Smooth muscle cell of the brain vasculature (primary cell): ENCODE results near the gene KCNIP4.

ENCODE experiments used
- DNase-seq: peaks from one replicate; pipeline ENCODE4 v3.0.0-alpha.2; 2012; ENCODE audit warnings: low read depth, low spot score

Gene KCNIP4

DNA sequence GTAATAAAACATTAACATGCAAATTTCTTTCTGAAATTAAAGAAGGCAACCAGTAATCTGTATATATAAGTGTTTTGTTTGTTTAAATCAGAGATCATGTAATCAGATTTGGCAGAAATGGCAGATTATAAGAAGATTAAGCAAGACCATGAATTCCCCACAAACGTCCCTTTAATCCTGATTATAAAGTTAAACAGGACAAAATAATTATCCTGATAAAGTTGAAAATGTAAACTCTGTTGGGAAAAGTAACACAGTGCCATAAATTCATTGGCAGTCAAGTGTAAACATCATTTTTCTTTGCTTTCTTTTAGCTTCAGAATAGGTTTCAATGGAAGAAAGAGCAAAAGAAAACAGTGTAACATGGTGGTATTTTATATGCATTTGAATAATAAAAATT, 256.3 kb downstream of the KCNIP4 start:
- no peak for DNase-seq

DNA sequence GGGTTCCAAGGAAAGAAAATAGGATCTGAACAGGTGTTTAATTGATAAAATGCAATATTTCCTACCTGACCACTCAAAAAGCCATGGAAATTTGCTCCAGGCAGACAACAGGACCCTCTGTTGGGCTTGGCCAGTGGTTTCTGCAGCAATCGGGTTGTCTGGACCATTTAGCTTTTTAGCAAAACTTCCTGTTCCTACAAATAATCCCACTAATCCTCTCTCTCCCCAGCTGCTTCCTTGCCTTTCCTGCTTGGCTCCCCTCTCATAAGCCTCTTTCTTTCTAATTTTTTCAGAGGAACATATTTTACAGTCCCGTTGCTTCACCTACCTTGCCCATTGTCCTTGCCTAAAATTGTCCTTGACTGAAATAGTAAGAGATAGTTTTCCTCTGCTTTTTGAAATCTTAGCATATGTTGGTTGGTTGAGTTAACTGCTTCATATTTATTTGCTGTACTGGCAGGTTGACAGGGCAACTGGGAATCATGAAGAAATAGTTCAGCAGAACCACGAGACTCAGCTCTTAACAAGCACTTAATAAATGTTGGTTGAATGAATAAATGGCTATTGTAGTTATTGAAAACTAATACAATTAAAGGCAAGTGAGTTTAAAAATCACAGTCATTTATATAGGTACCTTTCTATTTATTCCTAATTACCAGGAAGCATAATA, 259.8 kb downstream of the KCNIP4 start:
- no peak for DNase-seq

DNA sequence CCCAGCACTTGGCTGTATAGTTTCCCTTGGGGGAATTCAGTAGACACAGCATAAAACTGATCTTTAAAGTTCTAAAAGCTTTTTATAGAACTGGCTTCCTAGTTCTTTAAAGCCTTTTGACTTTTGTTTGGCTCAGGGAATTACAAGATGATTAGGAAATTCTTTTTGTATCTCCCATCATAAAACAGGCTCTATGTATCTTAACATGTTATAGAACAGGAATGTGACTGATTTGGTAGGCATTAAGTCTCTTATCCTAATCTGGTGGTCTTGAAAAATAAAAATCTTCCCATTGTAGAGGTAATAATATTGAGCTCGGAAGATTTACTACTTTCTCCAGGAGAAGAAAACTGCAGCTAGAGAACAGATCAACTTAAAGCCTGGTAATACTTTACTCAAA, 262.7 kb downstream of the KCNIP4 start:
- DNase-seq: no peak

DNA sequence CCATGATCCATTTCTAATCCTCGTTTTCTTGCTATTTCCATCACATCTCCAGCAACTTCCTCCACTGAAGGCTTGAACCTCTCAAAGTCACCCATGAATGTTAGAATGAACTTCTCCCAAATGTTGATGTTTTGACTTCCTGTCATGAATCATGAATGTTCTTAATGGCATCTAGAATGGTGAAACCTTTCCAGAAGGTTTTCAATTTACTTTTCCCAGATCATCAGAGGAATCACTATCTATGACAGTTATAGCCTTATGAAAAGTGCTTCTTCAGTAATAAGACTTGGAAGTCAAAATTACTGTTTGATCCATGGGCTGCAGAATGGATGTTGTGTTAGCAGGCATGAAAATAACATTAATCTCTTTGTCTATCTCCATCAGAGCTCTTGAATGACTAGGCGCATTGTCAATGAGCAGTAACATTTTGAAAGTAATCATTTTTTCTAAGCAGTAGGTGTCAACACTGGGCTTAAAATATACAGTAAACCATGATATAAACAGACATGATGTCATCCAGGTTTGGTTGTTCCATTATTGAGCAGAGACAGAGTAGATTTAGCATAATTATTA, 268.2 kb downstream of the KCNIP4 start:
- DNase-seq: no peak

DNA sequence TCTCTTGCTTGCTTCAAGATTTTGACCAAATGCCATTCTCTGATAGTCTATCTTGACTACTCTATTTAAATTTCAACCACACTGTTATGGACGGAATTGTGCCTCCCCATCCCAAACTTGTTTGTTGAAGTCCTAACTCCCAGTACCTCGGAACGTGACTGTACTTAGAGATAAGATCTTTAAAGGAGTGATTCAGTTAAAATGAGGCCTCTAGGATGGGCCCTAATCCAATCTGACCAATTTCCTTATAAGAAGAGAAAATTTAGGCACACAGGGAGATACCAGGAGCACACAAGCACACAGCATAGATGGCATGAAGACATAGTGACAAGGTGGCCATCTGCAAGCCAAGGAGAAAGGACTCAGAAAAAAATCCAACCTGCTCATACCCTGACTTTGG, 269.9 kb downstream of the KCNIP4 start:
- DNase-seq: no peak

DNA sequence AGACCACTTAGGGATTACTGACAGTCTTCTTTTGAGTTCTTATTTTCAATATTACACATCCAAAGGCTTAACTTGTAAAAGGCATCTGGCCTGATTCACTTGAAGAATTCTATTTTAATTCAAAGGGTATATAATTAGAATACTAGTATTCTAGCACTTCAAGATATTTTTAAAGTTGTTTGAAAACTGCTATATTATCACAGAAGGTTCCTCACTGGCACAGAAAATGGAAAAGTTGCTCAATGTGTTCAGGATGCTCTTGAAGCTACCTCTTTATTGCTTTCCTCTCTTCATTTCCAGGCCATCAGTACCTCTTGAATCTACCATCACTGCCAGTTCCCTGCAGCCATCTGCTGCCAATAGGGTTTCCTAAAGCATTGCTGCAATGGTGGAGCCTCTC, 271.4 kb downstream of the KCNIP4 start:
- DNase-seq: no peak

DNA sequence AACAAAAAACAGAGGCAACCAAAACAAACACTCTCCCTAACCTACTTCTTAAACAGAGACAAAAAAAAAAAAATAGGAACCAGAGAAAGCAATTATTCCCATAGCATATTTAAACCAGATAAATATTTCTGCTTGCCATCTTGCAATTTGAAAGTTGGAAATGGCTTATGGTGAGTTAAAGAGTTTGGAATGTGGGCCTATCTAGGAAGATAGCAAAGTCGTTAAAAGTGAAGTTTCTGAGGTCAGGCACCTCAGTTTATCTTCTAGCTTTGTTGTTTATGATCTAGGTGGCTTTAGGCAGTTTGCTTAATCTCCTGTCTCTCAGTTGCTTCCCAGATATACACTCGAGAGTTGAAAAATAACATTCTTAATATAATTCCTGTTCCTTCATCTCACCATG, 284.2 kb downstream of the KCNIP4 start:
- DNase-seq: no peak

DNA sequence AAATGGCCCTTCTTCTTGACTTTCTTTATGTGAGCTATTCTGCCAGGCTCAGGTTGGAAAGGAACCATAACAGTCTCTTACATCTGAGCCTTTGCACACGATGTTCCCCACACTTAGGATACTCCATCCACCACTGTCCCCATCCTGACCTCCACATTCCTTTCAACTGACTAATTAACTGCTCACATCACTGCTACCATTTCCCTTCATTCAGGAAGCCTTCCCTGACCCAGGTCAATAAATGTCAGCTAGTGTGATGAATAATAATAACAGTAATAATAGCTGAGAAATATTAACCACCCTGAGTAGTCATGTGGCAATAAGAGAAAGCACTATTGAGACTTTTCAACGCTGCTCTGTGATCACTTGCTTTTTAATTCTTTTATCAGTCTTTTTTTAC, 291.7 kb downstream of the KCNIP4 start:
- DNase-seq: no peak

DNA sequence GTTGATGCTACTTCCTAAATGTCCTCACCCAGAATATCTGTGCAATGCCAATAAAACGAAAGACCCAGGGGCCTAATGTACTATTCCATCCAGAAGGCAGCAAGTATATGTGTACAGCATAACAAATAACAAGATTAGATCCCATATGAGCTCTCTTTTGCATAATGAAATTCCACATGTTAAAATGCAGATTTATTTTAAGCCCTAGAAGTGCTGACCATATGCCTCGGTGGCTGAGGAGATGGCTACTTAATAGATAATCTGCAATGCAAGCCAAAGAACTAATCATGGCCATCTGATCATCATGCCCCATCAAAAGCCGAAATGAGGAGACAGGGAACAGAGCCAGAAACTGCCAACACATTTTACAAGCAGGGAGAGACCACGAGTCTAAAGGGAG, 293.5 kb downstream of the KCNIP4 start:
- DNase-seq: no peak

DNA sequence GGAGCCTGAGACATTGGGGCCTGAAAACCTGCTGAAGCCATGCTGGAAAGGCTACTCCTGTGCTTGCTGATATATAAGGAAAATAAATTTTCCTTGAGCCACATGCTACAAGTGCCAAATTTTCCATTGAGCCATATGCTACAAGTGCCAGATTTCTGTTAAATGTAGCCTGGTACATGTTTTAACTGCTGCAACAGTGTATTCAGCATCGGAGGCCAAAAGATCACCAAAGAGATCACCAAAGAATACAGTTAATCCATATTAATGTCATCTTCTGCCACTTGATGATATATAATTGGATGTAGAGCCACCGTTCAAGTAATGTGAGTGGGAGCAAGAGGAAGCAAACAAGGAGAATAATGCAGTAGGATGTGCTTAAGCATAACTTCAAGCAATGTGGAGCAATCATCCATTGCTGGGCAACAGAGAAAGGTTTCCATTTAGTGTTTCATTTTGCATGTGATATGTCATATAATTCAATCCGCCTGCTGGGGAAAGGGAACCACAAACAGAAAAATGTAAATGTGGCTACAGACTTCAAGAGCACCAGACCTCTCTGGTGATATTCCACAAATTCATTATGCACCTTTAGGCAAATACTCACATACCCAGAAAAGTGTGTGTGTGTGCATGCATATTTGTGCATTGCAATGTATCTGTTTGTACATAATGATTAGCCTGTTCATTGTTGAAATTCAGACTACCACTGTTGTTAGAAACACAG, 295.9 kb downstream of the KCNIP4 start:
- no peak for DNase-seq

DNA sequence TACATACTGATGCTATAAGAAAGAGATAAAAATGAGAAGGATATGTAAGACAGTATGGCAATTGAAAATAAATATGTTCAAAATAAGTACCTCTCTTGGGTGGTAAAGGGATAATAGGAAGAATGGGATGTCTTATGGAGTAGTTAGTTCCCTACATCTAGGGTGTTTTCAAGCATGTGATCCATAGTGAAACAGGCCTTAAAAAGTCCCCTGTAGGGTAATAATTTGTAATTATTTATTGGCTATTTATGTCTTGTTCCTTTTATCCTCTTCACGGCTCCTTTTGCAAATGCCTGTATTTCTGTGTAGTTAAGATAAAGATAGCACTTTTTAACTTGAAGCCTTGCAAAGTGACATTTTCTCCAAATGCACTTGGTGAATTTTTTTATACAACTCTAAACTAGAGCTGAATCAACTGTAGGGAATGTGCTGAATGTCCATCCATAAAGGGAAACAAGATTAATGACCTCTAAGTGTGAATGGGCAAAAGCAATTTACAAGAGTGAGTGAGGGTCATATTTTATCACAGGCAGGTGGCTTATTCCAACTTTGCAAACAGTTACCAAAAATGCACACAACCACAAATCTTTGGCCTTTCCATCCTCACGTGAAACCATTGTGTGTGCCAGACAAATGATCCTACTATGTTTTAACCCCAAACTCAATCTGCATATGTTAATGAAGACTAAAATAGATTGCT, 299.0 kb downstream of the KCNIP4 start:
- DNase-seq: no peak

DNA sequence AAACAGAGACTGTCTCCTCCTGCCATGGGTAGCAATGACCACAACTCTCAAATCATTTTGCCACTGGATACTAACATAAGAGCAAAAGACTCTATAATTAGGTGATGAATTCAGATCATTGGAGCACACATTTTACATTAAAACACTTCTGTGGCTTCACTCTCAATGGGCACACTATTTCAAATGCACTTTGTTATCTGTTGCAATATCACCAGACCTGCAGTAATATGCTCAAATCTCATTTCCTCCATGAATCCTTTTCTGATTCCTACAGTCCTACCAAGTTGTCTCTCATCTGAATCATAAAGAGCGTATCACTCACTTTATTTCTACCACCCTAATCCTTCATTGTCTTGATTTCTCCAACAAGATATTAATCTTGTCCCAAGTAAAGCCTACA, 302.8 kb downstream of the KCNIP4 start:
- no peak for DNase-seq

DNA sequence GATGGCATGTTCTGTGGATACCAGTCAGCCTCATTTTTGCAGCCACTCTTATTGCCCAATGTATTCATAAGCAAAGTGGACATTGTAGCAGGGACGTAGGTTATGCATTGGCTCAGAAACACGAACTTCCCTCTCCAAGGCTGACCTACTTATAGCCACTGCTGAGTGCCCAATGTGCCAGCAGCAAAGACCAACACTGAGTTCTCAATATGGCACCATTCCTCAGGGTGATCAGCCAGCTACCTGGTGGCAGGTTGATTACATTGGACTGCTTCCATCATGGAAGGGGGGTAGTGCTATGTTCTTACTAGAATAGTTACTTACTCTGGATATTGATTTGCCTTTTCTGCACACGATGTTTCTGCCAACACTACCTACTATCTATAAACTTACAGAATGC, 306.9 kb downstream of the KCNIP4 start:
- no peak for DNase-seq

DNA sequence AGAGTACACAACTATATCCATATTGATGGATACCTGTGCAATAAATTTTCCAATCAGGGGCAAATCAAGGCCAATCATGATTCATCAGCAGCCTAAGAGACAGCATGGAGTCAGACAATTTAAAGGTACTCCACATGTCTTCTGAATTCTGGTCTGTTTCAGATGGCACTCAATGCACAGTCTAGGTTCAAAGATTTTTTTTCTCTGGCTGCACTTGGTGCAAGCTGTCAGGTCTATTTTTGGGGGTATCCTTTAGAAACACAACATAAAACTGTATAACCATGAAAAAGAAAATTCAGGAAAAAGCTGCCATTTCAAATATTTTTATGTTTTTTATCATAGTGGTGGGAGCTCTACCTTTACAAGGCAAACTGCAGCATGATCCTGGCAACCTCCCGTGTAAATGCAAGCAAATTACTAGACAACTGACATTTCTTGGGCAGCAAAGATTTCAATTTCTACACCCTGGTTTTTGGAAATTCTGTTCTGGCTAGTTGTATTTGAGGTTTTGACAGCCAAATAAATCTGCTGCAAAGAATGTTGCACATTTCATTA, 310.3 kb downstream of the KCNIP4 start:
- no peak for DNase-seq

DNA sequence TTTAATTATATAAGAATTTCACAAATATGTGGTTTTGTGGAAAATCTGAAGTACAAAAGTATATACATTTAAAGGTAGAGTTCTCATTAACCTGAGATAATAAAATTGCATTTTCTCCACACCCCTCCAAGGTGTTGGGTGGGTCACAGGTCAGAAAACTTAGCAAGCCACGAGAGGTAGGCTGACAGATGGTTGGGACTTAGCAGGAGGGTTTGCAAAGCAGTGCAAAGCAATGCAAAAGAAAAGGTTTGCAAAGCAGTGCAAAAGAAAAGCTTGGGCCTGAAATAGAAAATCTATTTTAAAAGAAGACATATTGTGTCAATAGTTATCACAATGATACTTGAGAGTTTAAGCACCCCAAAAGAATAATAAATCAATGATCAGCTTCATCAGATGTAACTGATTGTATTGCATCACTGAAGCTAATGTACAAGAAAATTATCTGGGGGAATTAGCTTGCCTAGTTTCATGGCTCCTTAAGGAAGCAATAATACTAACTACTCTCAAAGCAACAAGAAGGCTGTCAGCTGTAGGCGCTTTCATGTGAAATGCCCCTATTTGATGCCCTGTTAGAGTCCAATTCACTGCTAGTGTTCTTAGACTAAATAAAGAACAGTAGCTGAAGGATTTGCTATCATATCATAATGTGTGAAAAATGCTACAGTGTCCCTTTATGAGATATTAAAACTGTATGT, 319.5 kb downstream of the KCNIP4 start:
- DNase-seq: no peak

DNA sequence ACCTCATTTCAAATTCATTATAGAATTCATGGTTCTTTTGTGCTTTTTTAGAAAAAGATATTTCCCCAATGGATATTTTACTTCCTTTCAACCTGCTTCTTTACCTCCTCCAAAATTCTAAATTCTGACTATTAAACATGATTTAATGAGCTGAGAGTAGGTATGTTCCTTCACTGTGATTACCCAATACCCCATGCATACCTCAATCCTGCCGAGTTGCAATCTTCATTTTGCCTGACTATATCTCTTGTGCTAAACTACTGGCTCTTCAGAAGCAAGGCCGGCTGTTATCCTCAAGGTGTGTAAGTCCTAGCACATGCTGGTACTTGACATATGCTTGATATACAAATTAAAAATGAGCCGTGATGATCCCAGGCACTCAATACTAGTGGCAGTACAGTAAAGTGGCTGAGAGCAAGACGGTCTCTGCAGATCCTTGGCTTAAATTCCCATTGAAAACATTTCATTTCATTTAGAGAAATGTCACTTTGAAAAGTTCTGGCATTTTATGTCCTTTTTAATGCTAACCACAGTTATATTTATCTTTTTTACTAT, 320.4 kb downstream of the KCNIP4 start:
- DNase-seq: no peak

DNA sequence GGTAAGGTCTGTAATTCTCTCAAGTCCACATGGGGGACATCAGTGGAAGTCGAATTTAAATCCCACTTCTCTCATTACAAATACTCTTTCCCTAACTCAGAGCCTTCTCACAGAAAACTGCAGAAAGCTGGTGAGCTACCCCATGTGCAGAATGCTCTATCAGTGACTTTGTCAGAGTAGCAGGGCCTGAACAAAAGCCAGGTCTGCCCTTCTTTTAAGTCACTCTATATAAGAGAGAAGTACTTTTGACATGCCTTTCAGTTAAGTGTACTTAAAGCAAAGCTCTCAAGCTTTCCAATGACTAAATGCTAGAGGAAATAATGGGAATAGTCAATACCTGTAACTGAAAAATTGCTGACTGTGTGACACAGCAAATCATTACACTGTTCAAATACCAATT, 323.1 kb downstream of the KCNIP4 start:
- DNase-seq: no peak

DNA sequence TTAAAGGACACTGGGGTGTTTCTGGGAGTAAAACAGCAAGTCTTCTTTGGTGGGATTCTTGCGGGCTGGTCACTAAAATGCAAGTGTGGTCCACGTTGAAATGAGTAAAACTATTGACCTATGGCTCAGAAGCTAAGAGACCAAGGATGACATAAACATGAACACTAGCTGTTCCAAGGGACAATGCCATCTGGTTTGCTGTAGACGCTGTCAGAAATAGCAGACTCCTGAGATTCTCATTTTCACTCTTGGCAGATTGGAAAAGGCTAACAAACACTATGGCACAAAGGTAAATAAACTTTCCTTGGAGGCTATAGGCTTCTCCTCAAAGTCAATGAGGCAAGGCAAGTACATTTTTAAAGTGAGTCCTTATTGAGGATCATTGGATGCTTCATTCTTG, 343.6 kb downstream of the KCNIP4 start:
- DNase-seq: no peak

DNA sequence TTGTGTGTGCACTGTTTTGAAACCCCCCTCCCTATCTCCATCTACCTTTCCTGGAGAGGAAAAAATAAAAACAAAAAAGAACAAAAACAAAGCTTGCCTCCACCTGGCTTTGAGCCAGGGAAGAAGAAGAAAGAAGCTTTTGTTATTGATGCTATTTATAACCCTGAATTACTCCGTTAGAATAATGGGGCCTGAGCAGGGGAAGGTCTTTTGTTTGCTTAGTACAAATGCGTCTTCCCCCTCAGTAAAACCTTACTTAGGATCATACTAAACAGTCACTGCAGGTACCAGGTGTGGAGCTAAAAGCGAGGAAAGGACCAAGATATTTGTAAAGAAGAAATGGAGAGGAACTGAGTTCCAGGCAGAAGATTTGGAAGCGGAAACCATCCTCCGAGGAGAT, 352.1 kb downstream of the KCNIP4 start:
- DNase-seq: no peak

DNA sequence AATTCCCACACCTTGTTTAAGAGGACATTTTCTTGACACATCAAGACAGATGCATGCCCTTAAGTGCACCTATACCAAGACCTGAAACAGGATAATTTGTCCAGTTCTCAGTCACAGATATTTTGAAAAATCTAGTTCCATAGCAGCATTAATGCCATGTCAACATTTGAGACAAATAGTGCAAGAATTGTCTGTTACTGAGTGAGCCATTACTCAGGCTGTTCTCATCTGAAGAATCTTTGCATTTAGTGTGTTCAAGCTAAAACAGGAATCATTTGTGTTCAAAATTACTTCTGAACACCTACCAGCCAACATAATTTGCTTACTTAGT, 354.9 kb downstream of the KCNIP4 start:
- no peak for DNase-seq

DNA sequence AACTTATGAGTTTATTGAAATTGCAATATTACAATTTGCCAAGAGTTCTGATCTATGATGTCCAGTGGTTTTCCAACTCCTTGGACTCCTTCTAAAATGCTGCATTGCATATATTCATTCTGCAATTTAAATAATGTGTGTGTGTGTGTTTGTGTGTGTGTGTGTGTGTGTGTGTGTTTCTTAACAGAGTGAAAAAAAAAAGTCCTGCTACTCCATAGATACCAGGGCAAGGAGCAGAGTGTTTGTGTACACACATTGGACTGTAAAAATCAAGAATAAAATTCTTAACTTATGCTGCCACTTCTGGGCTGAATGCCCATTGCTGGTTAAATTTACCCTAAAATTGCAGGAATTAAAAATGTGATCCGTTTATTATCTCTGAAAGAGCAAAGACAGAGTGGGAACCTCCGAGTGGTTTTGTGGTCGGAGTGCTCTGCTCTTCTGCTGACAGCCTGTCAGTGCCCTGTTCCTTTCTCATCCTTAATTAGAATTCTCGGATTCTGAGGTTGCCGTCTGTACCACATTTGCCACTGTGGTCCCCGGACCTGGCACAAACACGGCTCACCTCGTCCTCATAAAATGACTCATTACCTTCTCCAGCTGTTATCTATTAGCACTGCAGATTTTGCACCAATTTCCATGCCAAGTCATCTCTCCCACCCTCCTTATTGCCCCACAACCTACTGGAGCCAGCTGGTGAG, 355.5 kb downstream of the KCNIP4 start:
- no peak for DNase-seq
